HepG2 (cell line): ENCODE results near the gene CHPF. TPM values are rescaled to one million over a fixed set of nuclear protein-coding genes. Genes with fewer than 3 reads are reported as not detected.

Source experiments
- AKAP8 ChIP-seq: sonication (generic); formaldehyde crosslinking; IDR thresholded peaks from 2 replicates; pipeline ENCODE4 v1.5.1; 2020; ENCODE audit warnings: mild to moderate bottlenecking, missing genetic modification reagents
- ARID3A ChIP-seq: IDR thresholded peaks from 2 replicates; pipeline ENCODE4 v1.6.1; 2012; ENCODE audit warnings: low read depth, low read length, improper control_type of control experiment
- CHCHD3 ChIP-seq: sonication (generic); formaldehyde crosslinking; IDR thresholded peaks from 2 replicates; pipeline ENCODE4 v1.8.0; 2022; ENCODE audit warnings: mild to moderate bottlenecking, missing genetic modification reagents, moderate library complexity
- DNMT3B ChIP-seq: conservative IDR thresholded peaks from 2 replicates; pipeline ENCODE4 v1.6.1; 2016; ENCODE audit warnings: missing biosample characterization, control low read depth
- ETV6 ChIP-seq: sonication (generic); formaldehyde crosslinking; conservative IDR thresholded peaks from 2 replicates; pipeline ENCODE4 v1.4.0; 2020; ENCODE audit warnings: missing genetic modification reagents
- FOSL2 ChIP-seq: sonication (generic); formaldehyde crosslinking; IDR thresholded peaks from 2 replicates; pipeline ENCODE4 v1.4.0; 2020; ENCODE audit warnings: missing genetic modification reagents
- HOXA5 ChIP-seq: sonication (generic); formaldehyde crosslinking; IDR thresholded peaks from 2 replicates; pipeline ENCODE4 v1.4.0; 2020; ENCODE audit warnings: missing genetic modification reagents
- KLF16 ChIP-seq, 2 experiments: sonication (generic) in 1 of 2; formaldehyde crosslinking in 1 of 2; IDR thresholded peaks; 2 replicates each; pipeline versions ENCODE4 v1.6.1 to v1.8.0; 2016 to 2023; ENCODE audit warnings: missing genetic modification reagents in 2 of 2, missing compliant biosample characterization in 1 of 2
- MAX ChIP-seq: IDR thresholded peaks from 2 replicates; pipeline ENCODE4 v1.6.1; 2012; ENCODE audit warnings: inconsistent platforms
- NR2F1 ChIP-seq, 2 experiments: fragments of 450-650 bp in 1 of 2; formaldehyde crosslinking in 1 of 2; IDR thresholded peaks; 2 replicates each; pipeline versions ENCODE4 v1.5.0 to v1.6.1; 2016 to 2020; ENCODE audit warnings: mild to moderate bottlenecking in 1 of 2, missing compliant biosample characterization in 1 of 2, missing genetic modification reagents in 1 of 2, moderate library complexity in 1 of 2
- PRPF4 ChIP-seq: fragments of 200-400 bp; formaldehyde crosslinking; IDR thresholded peaks from 2 replicates; pipeline ENCODE4 v1.6.1; 2016; ENCODE audit warnings: low read length, low read depth; ENCODE audit not compliant: poor library complexity, severe bottlenecking
- SCMH1 ChIP-seq: sonication (generic); formaldehyde crosslinking; IDR thresholded peaks from 2 replicates; pipeline ENCODE4 v1.9.0; 2021; ENCODE audit warnings: missing genetic modification reagents, mild to moderate bottlenecking, borderline replicate concordance
- SMAD1 ChIP-seq: sonication (generic); formaldehyde crosslinking; IDR thresholded peaks from 2 replicates; pipeline ENCODE4 v1.4.0; 2020; ENCODE audit warnings: missing genetic modification reagents, low read depth, mild to moderate bottlenecking, borderline replicate concordance
- SMARCC2 ChIP-seq: fragments of 450-650 bp; IDR thresholded peaks from 2 replicates; pipeline ENCODE4 v1.6.1; 2017; ENCODE audit warnings: antibody characterized with exemption, mild to moderate bottlenecking
- TOPORS ChIP-seq: sonication (generic); formaldehyde crosslinking; IDR thresholded peaks from 2 replicates; pipeline ENCODE4 v1.8.0; 2023; ENCODE audit warnings: mild to moderate bottlenecking, missing genetic modification reagents
- WIZ ChIP-seq: sonication (generic); formaldehyde crosslinking; IDR thresholded peaks from 2 replicates; pipeline ENCODE4 v1.5.1; 2020; ENCODE audit warnings: mild to moderate bottlenecking, missing genetic modification reagents
- ZNF333 ChIP-seq: sonication (generic); formaldehyde crosslinking; IDR thresholded peaks from 2 replicates; pipeline ENCODE4 v1.4.0; 2020; ENCODE audit warnings: mild to moderate bottlenecking, missing genetic modification reagents, borderline replicate concordance
- ZNF552 ChIP-seq: sonication (generic); formaldehyde crosslinking; IDR thresholded peaks from 2 replicates; pipeline ENCODE4 v1.9.0; 2022; ENCODE audit warnings: missing genetic modification reagents, mild to moderate bottlenecking, borderline replicate concordance
- ZNF567 ChIP-seq: sonication (generic); formaldehyde crosslinking; IDR thresholded peaks from 2 replicates; pipeline ENCODE4 v1.8.1; 2023; ENCODE audit warnings: mild to moderate bottlenecking, missing genetic modification reagents, borderline replicate concordance
- ZNF644 ChIP-seq: IDR thresholded peaks from 2 replicates; pipeline ENCODE4 v1.6.1; 2016; ENCODE audit warnings: low read depth
- ZNF710 ChIP-seq: sonication (generic); formaldehyde crosslinking; IDR thresholded peaks from 2 replicates; pipeline ENCODE4 v1.5.0; 2020; ENCODE audit warnings: mild to moderate bottlenecking, missing genetic modification reagents, borderline replicate concordance
- ZNF746 ChIP-seq: sonication (generic); formaldehyde crosslinking; IDR thresholded peaks from 2 replicates; pipeline ENCODE4 v1.8.0; 2022; ENCODE audit warnings: mild to moderate bottlenecking, missing genetic modification reagents
- ZNF879 ChIP-seq: sonication (generic); formaldehyde crosslinking; IDR thresholded peaks from 2 replicates; pipeline ENCODE4 v1.8.1; 2023; ENCODE audit warnings: missing genetic modification reagents
- polyA plus RNA-seq, 8 experiments: library from polyadenylated mRNA; depleted of rRNA in 3 of 8; stranded (reverse) in 7 of 8; unstranded in 1 of 8; fragments of >200 nt; fragmentation: Illumina TruSeq in 4 of 8; extraction: Trizol in 4 of 8; gene quantifications; 2 replicates each; pipeline versions ENCODE4 v1.2.1 to v1.2.3, GENCODE V29; 2011 to 2016; ENCODE audit warnings: low read depth in 4 of 8, missing spikeins in 1 of 8, mixed read lengths in 1 of 8; ENCODE audit not compliant: insufficient read depth in 1 of 8
- total RNA-seq, 5 experiments: library from RNA; depleted of rRNA; stranded (reverse); fragments of >200 nt; fragmentation: Illumina TruSeq; extraction: Trizol; gene quantifications; 2 replicates each; pipeline ENCODE4 v1.2.3, GENCODE V29; 2016; ENCODE audit warnings: low read depth in 1 of 5
- TF ChIP-seq, protein P1 (sequence below): sonication (generic); formaldehyde crosslinking; IDR thresholded peaks from 2 replicates; pipeline ENCODE4 v1.8.0; 2023; ENCODE audit warnings: mild to moderate bottlenecking, missing genetic modification reagents

The CHPF gene
- total and polyA plus RNA-seq, 2 of the 13 experiments (the other 11 are each of a cell fraction or from before 2014, with no cell fraction given): 79.6 to 111 TPM

- no peak for TF ChIP-seq DNMT3B (CRISPR knock-in tag)
- TF ChIP-seq TOPORS (CRISPR knock-in tag): no peak
- no peak for TF ChIP-seq SCMH1 (CRISPR knock-in tag)
- TF ChIP-seq ZNF552: no peak
- TF ChIP-seq ZNF710 (CRISPR knock-in tag): no peak
- no peak; the same call in 1 of the 2 replicates for TF ChIP-seq MAX
- TF ChIP-seq PRPF4: no peak
- no peak for TF ChIP-seq WIZ (CRISPR knock-in tag)
- TF ChIP-seq ZNF333 (CRISPR knock-in tag): peak; percentile 22; the same call in 1 of the 2 replicates
- TF ChIP-seq NR2F1 (CRISPR knock-in tag; IDR thresholded peaks at IDR 0.05): no peak
- TF ChIP-seq ZNF644: no peak
- TF ChIP-seq ZNF746 (CRISPR knock-in tag): no peak
- no peak for TF ChIP-seq FOSL2 (CRISPR knock-in tag)
- TF ChIP-seq ARID3A: no peak
- TF ChIP-seq ZNF567 (CRISPR knock-in tag): no peak
- no peak for TF ChIP-seq SMARCC2
- TF ChIP-seq, protein P1, sequence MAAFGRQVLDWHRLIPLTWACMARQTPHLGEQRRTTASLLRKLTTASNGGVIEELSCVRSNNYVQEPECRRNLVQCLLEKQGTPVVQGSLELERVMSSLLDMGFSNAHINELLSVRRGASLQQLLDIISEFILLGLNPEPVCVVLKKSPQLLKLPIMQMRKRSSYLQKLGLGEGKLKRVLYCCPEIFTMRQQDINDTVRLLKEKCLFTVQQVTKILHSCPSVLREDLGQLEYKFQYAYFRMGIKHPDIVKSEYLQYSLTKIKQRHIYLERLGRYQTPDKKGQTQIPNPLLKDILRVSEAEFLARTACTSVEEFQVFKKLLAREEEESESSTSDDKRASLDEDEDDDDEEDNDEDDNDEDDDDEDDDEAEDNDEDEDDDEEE (CRISPR knock-in tag): 0 out of 2 replicates have a peak, but pooled peaks have one; percentile 10
- TF ChIP-seq ETV6 (CRISPR knock-in tag): no peak; the same call in 1 of the 2 replicates
- no peak; the same call in 1 of the 2 replicates for TF ChIP-seq SMAD1 (CRISPR knock-in tag)
- peak; percentile 62; the same call in 1 of the 2 replicates for TF ChIP-seq CHCHD3 (CRISPR knock-in tag)
- no peak for TF ChIP-seq ZNF879 (CRISPR knock-in tag)
- TF ChIP-seq HOXA5 (CRISPR knock-in tag): no peak
- TF ChIP-seq KLF16 (CRISPR knock-in tag; IDR thresholded peaks at IDR 0.05): no peak; a peak in 1 of 4 replicates
- TF ChIP-seq AKAP8: no peak
These were observed 546 bp downstream of the CHPF start (continued) for GRCh38 chr2:219542931-219543595.
